GM12878 (cell line): ENCODE results near the gene PRKCE. TPM values are rescaled to one million over a fixed set of nuclear protein-coding genes. Genes with fewer than 3 reads are reported as not detected.
A peak's percentile ranks its signal among the peaks of the same experiment; 100 is the strongest.

Source experiments
- ATAC-seq: fragments of 200-7000 bp; cut with Tn5 transposase; 3 replicates; pipeline ENCODE4 v1.9.1; 2020; ENCODE audit warnings: mild to moderate bottlenecking, moderate library complexity
- BruUV-seq: library from RNA; stranded (reverse); fragments of 400-500 nt; replicated peaks from 2 replicates; lab custom pipeline; 2021; lab: Mats Ljungman, UMichigan
- CTCF ChIA-PET: fragments of 300-600 bp; sonication (Branson Sonifier 250); formaldehyde crosslinking; extraction: SDS; loops from one replicate; lab custom pipeline; 2021; ENCODE audit warnings: inconsistent platforms; lab: Yijun Ruan, JAX
- POLR2A ChIA-PET: fragments of 350-600 bp; formaldehyde crosslinking; extraction: SDS; loops from one replicate; lab custom pipeline; 2021; ENCODE audit warnings: inconsistent platforms; lab: Charles Lee
- RAD21 ChIA-PET: fragments of 300-600 bp; sonication (Branson Sonifier 250); formaldehyde crosslinking; loops from one replicate; lab custom pipeline; 2023; ENCODE audit warnings: antibody characterized with exemption; ENCODE audit not compliant: unreplicated experiment; lab: Charles Lee
- SMC1A ChIA-PET: fragments of 300-600 bp; sonication (Branson Sonifier 250); formaldehyde crosslinking; loops from one replicate; lab custom pipeline; 2023; ENCODE audit not compliant: unreplicated experiment, uncharacterized antibody; lab: Charles Lee
- DNase-seq: peaks from one replicate; pipeline ENCODE4 v3.0.0-alpha.2; 2011; ENCODE audit warnings: low read depth, low spot score
- FAIRE-seq: peaks from 3 replicates; lab custom pipeline; 2011; peaks lifted over from hg19 to GRCh38; lab: Jason Lieb, UNC
- H2AFZ ChIP-seq: 2 replicates; pipeline ENCODE4 v1.6.0; 2011; ENCODE audit warnings: low read depth, low read length, control low read depth; ENCODE audit not compliant: control insufficient read depth
- H3K27ac ChIP-seq: 2 replicates; pipeline ENCODE4 v1.5.1; 2011; ENCODE audit warnings: control low read depth; ENCODE audit not compliant: control insufficient read depth, insufficient read depth
- H3K27me3 ChIP-seq, 2 experiments: replicated peaks in 1 of 2; 2 replicates each; pipeline versions ENCODE4 v1.6.0 to v1.6.1; 2011; ENCODE audit warnings: low read length in 1 of 2; ENCODE audit not compliant: control insufficient read depth in 2 of 2, insufficient read depth in 2 of 2
- H3K36me3 ChIP-seq, 2 experiments: 2 replicates each; pipeline ENCODE4 v1.5.1; 2011; ENCODE audit warnings: low read length in 1 of 2; ENCODE audit not compliant: control insufficient read depth in 2 of 2, insufficient read depth in 2 of 2
- H3K4me1 ChIP-seq: 2 replicates; pipeline ENCODE4 v1.6.1; 2011; ENCODE audit warnings: mild to moderate bottlenecking, low read length, moderate library complexity, mixed read lengths; ENCODE audit not compliant: control insufficient read depth, insufficient read depth
- H3K4me2 ChIP-seq: 2 replicates; pipeline ENCODE4 v1.6.0; 2011; ENCODE audit warnings: control low read depth; ENCODE audit not compliant: control insufficient read depth, insufficient read depth
- H3K4me3 ChIP-seq: fragments of 200-600 bp; sonication (generic); 2 replicates; pipeline ENCODE4 v1.5.1; 2016
- H3K79me2 ChIP-seq: 2 replicates; pipeline ENCODE4 v1.6.0; 2011; ENCODE audit warnings: low read length; ENCODE audit not compliant: control insufficient read depth, insufficient read depth
- H3K9ac ChIP-seq: 2 replicates; pipeline ENCODE4 v1.8.0; 2011; ENCODE audit warnings: low read length, control low read depth, mixed read lengths; ENCODE audit not compliant: control insufficient read depth, insufficient read depth
- H3K9me3 ChIP-seq: replicated peaks from 3 replicates; pipeline ENCODE4 v1.5.1; 2011; ENCODE audit warnings: mild to moderate bottlenecking, low read length; ENCODE audit not compliant: control insufficient read depth, insufficient read depth
- H4K20me1 ChIP-seq: 2 replicates; pipeline ENCODE4 v1.6.0; 2011; ENCODE audit not compliant: control insufficient read depth, insufficient read depth
- BACH1 ChIP-seq: fragments of 450-650 bp; IDR thresholded peaks from 2 replicates; pipeline ENCODE4 v1.6.1; 2017; ENCODE audit warnings: mild to moderate bottlenecking, borderline replicate concordance
- BCL11A ChIP-seq: IDR thresholded peaks from 2 replicates; pipeline ENCODE4 v1.6.1; 2011; ENCODE audit warnings: low read depth, low read length
- CREM ChIP-seq: IDR thresholded peaks from 2 replicates; pipeline ENCODE4 v1.6.1; 2014; ENCODE audit warnings: antibody characterized with exemption, low read depth
- CTCF ChIP-seq, 3 experiments: IDR thresholded peaks in 2 of 3; conservative IDR thresholded peaks in 1 of 3; 2 replicates each; pipeline ENCODE4 v1.5.1; 2011; ENCODE audit warnings: low read depth in 3 of 3, low read length in 3 of 3, mild to moderate bottlenecking in 3 of 3, control low read depth in 2 of 3, moderate library complexity in 2 of 3, inconsistent platforms in 1 of 3, mixed read lengths in 1 of 3; ENCODE audit not compliant: control insufficient read depth in 2 of 3, insufficient read depth in 1 of 3; ENCODE audit errors: extremely low read depth in 1 of 3
- GABPA ChIP-seq: IDR thresholded peaks from 2 replicates; pipeline ENCODE4 v1.6.1; 2014; ENCODE audit warnings: antibody characterized with exemption, low read depth, mild to moderate bottlenecking, inconsistent platforms
- HDAC6 ChIP-seq: fragments of 200-600 bp; sonication (generic); IDR thresholded peaks from one replicate; pipeline ENCODE4 v1.8.0; 2017; ENCODE audit warnings: antibody characterized with exemption; ENCODE audit not compliant: unreplicated experiment
- KDM1A ChIP-seq: fragments of 200-600 bp; sonication (generic); IDR thresholded peaks from 2 replicates; pipeline ENCODE4 v1.6.1; 2016; ENCODE audit warnings: borderline replicate concordance
- MYB ChIP-seq: fragments of 150-350 bp; IDR thresholded peaks from 2 replicates; pipeline ENCODE4 v1.6.1; 2014; ENCODE audit warnings: mild to moderate bottlenecking, low read depth, low read length, borderline replicate concordance
- NBN ChIP-seq: fragments of 450-650 bp; IDR thresholded peaks from 2 replicates; pipeline ENCODE4 v1.6.1; 2016
- PAX5 ChIP-seq: IDR thresholded peaks from 2 replicates; pipeline ENCODE4 v1.6.1; 2011; ENCODE audit warnings: low read depth, low read length, borderline replicate concordance
- SMAD1 ChIP-seq: fragments of 450-650 bp; IDR thresholded peaks from 2 replicates; pipeline ENCODE4 v1.6.1; 2018; ENCODE audit warnings: mild to moderate bottlenecking, low read depth; ENCODE audit not compliant: partially characterized antibody
- SPI1 ChIP-seq: IDR thresholded peaks from 2 replicates; pipeline ENCODE4 v1.6.1; 2011; ENCODE audit warnings: low read depth, mild to moderate bottlenecking, low read length, moderate library complexity, borderline replicate concordance; ENCODE audit not compliant: insufficient read depth
- TAF1 ChIP-seq: IDR thresholded peaks from 2 replicates; pipeline ENCODE4 v1.6.1; 2011; ENCODE audit warnings: mild to moderate bottlenecking, low read depth, low read length, borderline replicate concordance
- ZBED1 ChIP-seq: IDR thresholded peaks from 2 replicates; pipeline ENCODE4 v1.6.1; 2016; ENCODE audit warnings: borderline replicate concordance
- ZNF207 ChIP-seq: fragments of 450-650 bp; IDR thresholded peaks from 2 replicates; pipeline ENCODE4 v1.6.1; 2014; ENCODE audit warnings: antibody characterized with exemption, mild to moderate bottlenecking, borderline replicate concordance
- WGBS: methylation state at CpG from one replicate; pipeline ENCODE4 v1.1.6; 2016; ENCODE audit warnings: low lambda C conversion rate; ENCODE audit not compliant: insufficient replicate concordance, insufficient coverage; ENCODE audit errors: missing lambda C conversion rate; 5-methylcytosine and 5-hydroxymethylcytosine counted together
- in situ Hi-C: fragments of 300-500 bp; cut with MboI; formaldehyde crosslinking; loops from 9 replicates; pipeline ENCODE4 v1.14.3; 2018; ENCODE audit warnings: mixed read lengths
- intact Hi-C: fragments of 100-400 bp; cut with micrococcal nuclease; formaldehyde crosslinking; loops from one replicate; pipeline ENCODE4 v1.14.2; 2022; ENCODE audit not compliant: unreplicated experiment
- polyA plus RNA-seq, 11 experiments: library from polyadenylated mRNA; depleted of rRNA in 4 of 11; unstranded in 6 of 11; stranded (reverse) in 5 of 11; fragments of >200 nt; fragmentation: Nextera tagmentation in 4 of 11; fragmentation: Illumina TruSeq in 1 of 11; extraction: Ambion mirVana in 4 of 11; extraction: Trizol in 1 of 11; gene quantifications; 1 replicate in 1 of 11; 2 replicates in 10 of 11; pipeline versions ENCODE4 v1.2.1 to v1.2.3, GENCODE V29; 2011 to 2016; ENCODE audit warnings: inconsistent platforms in 2 of 11, missing spikeins in 2 of 11, low read depth in 1 of 11
- total RNA-seq, 4 experiments: library from RNA; depleted of rRNA in 3 of 4; stranded (reverse); fragments of >200 nt in 3 of 4; fragmentation: Illumina TruSeq in 1 of 4; extraction: Trizol in 1 of 4; gene quantifications; 2 replicates each; pipeline versions ENCODE4 v1.2.1 to v1.2.3, GENCODE V29; 2013 to 2021

The PRKCE gene
- total and polyA plus RNA-seq, 10 of the 15 experiments (the other 5 are each of a cell fraction or from before 2014, with no cell fraction given) = 2.6 to 28.2 (median 11.3) TPM

GRCh38 chr2:45809205-45809604, 157.7 kb downstream of the PRKCE start (continued):
- TF ChIP-seq CREM (peak; percentile 25; the same call in 1 of the 2 replicates), PAX5 (no peak)

GRCh38 chr2:45812011-45812500, 160.6 kb downstream of the PRKCE start:
- peak; percentile 44 for ATAC-seq
- no TSS peak for BruUV-seq

More at GRCh38 chr2:45812011-45812500, 160.6 kb downstream of the PRKCE start:
- DNase-seq = no peak
- intact Hi-C loops (no loop called here), in situ Hi-C loops (no loop called here)
- no peak overlapping the region for H3K4me3 ChIP-seq
- SMC1A ChIA-PET = interaction anchor here (1.0 kb wide), 1 partner anchor 21 kb away, joined by 3 read pairs; no protein-coding TSS in a partner anchor
- TF ChIP-seq SPI1 (no peak), SMAD1 (no peak), MYB (no peak), BACH1 (no peak), KDM1A (no peak), TAF1 (no peak), NBN (no peak), BCL11A (no peak), CTCF (IDR thresholded peaks at IDR 0.05 in 2 of 3, conservative IDR thresholded peaks at IDR 0.05 in 1 of 3; ENCODE audit: control insufficient read depth in 2 of 3, extremely low read depth in 1 of 3, insufficient read depth in 1 of 3, low read depth in 3 of 3, low read length in 3 of 3) (no peak), ZBED1 (no peak), GABPA (no peak), HDAC6 (no peak), ZNF207 (no peak)
- TF ChIP-seq, all 136 proteins: peak for 0
- H3K4me2 ChIP-seq = no peak overlapping the region
- no peak for FAIRE-seq
- ChIA-PET POLR2A (interaction anchor here (1.0 kb wide), 1 partner anchor 14 kb away, joined by 3 read pairs; no protein-coding TSS in a partner anchor), RAD21 (interaction anchor here (1.2 kb wide), 1 partner anchor 22 kb away, joined by 3 read pairs; no protein-coding TSS in a partner anchor), CTCF (interaction anchor here (0.6 kb wide), 1 partner anchor 122 kb away, joined by 3 read pairs; no protein-coding TSS in a partner anchor)
- H3K36me3 ChIP-seq = no peaks in the 10 kb centered on the region
- no peaks in the 10 kb centered on the region for H3K4me1 ChIP-seq
- no peaks in the 10 kb centered on the region for H3K27me3 ChIP-seq
- no peak overlapping the region for H3K9ac ChIP-seq
- no peak overlapping the region for H3K27ac ChIP-seq
- no peak overlapping the region for H2AFZ ChIP-seq
- H3K9me3 ChIP-seq = no peaks in the 10 kb centered on the region
- peaks cover 3% of the 10 kb centered on the region; the same call in 1 of the 2 replicates for H4K20me1 ChIP-seq
- no peaks in the 10 kb centered on the region for H3K79me2 ChIP-seq
- WGBS = 27% methylated on average over 3 of the region's 3 CpGs
